NCI-H1417 (cell line): ENCODE data around the gene C2CD3.
"Not testable (repeated sequence)": the region's sequence is repeated elsewhere in the genome, so short reads cannot be mapped to it uniquely, and the experiment has no call there.

ENCODE experiments used
- DNase-seq, 3 experiments: peaks; one replicate each; lab custom pipeline; 2025; lab: John Stamatoyannopoulos, UW

The C2CD3 gene

GRCh38 chr11:74069146-74070046 lies 101.4 kb downstream of the C2CD3 start:
- DNase-seq, result peak in 2 of 3 experiments; percentile 38 to 80

- not testable (repeated sequence) for DNase-seq
Observed at GRCh38 chr11:74066663-74067062, 104.1 kb downstream of the C2CD3 start.

- not testable (repeated sequence) for DNase-seq
Observed at GRCh38 chr11:74065534-74065933, 105.3 kb downstream of the C2CD3 start.

- DNase-seq, result not testable (repeated sequence)
Observed at GRCh38 chr11:74063628-74064027, 107.2 kb downstream of the C2CD3 start.

- DNase-seq, result not testable (repeated sequence)
Observed at GRCh38 chr11:74061599-74061998, 109.2 kb downstream of the C2CD3 start.

- no peak for DNase-seq
Observed at GRCh38 chr11:74057249-74058151, 113.3 kb downstream of the C2CD3 start.

GRCh38 chr11:74055938-74056337 lies 114.9 kb downstream of the C2CD3 start:
- DNase-seq, result peak in 1 of 3 experiments; percentile 13

- no peak for DNase-seq
Observed at GRCh38 chr11:74050465-74050864, 120.3 kb downstream of the C2CD3 start.

GRCh38 chr11:74048993-74049392 lies 121.8 kb downstream of the C2CD3 start:
- no peak for DNase-seq

- DNase-seq, result no peak
Observed at GRCh38 chr11:74044538-74044937, 126.3 kb downstream of the C2CD3 start.

- no peak for DNase-seq
Observed at GRCh38 chr11:74043450-74043849, 127.4 kb downstream of the C2CD3 start.

GRCh38 chr11:74037309-74037708 lies 133.5 kb downstream of the C2CD3 start:
- DNase-seq, result no peak

GRCh38 chr11:74035264-74035663 lies 135.5 kb downstream of the C2CD3 start:
- no peak for DNase-seq

GRCh38 chr11:74033046-74033445 lies 137.8 kb downstream of the C2CD3 start:
- DNase-seq, result no peak

- DNase-seq, result no peak
Observed at GRCh38 chr11:74030723-74031676, 139.8 kb downstream of the C2CD3 start.

GRCh38 chr11:74025467-74026166 lies 145.2 kb downstream of the C2CD3 start:
- DNase-seq, result no peak

GRCh38 chr11:74024261-74025029 lies 146.4 kb downstream of the C2CD3 start:
- peak in 1 of 3 experiments; percentile 6 for DNase-seq

GRCh38 chr11:74023276-74023675 lies 147.5 kb downstream of the C2CD3 start:
- DNase-seq, result no peak

- no peak for DNase-seq
Observed at GRCh38 chr11:74022546-74022945, 148.3 kb downstream of the C2CD3 start.

- DNase-seq, result no peak
Observed at GRCh38 chr11:74021998-74022397, 148.8 kb downstream of the C2CD3 start.
